H1 (cell line): Measurements from ENCODE around the gene SULF2. TPM values are rescaled to one million over a fixed set of nuclear protein-coding genes. Genes with fewer than 3 reads are reported as not detected.

Experiments used
- CTCF ChIA-PET: fragments of 300-600 bp; sonication (Branson Sonifier 250); formaldehyde crosslinking; loops from one replicate; lab custom pipeline; 2021; ENCODE audit not compliant: partially characterized antibody; lab: Charles Lee
- POLR2A ChIA-PET: fragments of 300-600 bp; sonication (Branson Sonifier 250); formaldehyde crosslinking; loops from one replicate; lab custom pipeline; 2021; ENCODE audit warnings: inconsistent platforms; ENCODE audit not compliant: partially characterized antibody; lab: Charles Lee
- DNase-seq, 2 experiments: peaks; one replicate each; pipeline versions ENCODE4 v3.0.0 to v3.0.0-alpha.2; 2010 to 2022; ENCODE audit warnings: low spot score in 2 of 2, low read depth in 1 of 2, mixed read lengths in 1 of 2
- FAIRE-seq: peaks from 2 replicates; lab custom pipeline; 2011; peaks lifted over from hg19 to GRCh38; lab: Jason Lieb, UNC
- H2AFZ ChIP-seq: 2 replicates; pipeline ENCODE4 v1.8.1; 2012; ENCODE audit warnings: low read length, inconsistent platforms
- H2AK5ac ChIP-seq: 2 replicates; pipeline ENCODE4 v1.6.1; 2013; ENCODE audit warnings: low read depth, low read length
- H2BK120ac ChIP-seq: replicated peaks from 2 replicates; pipeline ENCODE3; 2013; ENCODE audit warnings: low read depth, low read length, inconsistent platforms
- H2BK12ac ChIP-seq: 2 replicates; pipeline ENCODE4 v1.6.1; 2013; ENCODE audit warnings: low read depth, low read length
- H2BK15ac ChIP-seq: 2 replicates; pipeline ENCODE4 v1.6.1; 2013; ENCODE audit warnings: low read length
- H2BK20ac ChIP-seq: 2 replicates; pipeline ENCODE4 v1.6.1; 2013; ENCODE audit warnings: low read length
- H2BK5ac ChIP-seq: 2 replicates; pipeline ENCODE4 v1.6.1; 2013; ENCODE audit warnings: low read depth, low read length
- H3K14ac ChIP-seq: 2 replicates; pipeline ENCODE4 v1.6.1; 2013; ENCODE audit warnings: inconsistent platforms; ENCODE audit not compliant: insufficient read length
- H3K18ac ChIP-seq: 2 replicates; pipeline ENCODE4 v1.6.1; 2013; ENCODE audit warnings: low read length; ENCODE audit errors: extremely low read depth
- H3K23ac ChIP-seq: 2 replicates; pipeline ENCODE4 v1.6.1; 2013; ENCODE audit warnings: inconsistent platforms; ENCODE audit not compliant: insufficient read length
- H3K23me2 ChIP-seq: 2 replicates; pipeline ENCODE4 v1.6.1; 2013; ENCODE audit warnings: low read depth, low read length
- H3K27ac ChIP-seq: 2 replicates; pipeline ENCODE4 v1.6.1; 2011; ENCODE audit warnings: low read depth, low read length, inconsistent platforms
- H3K27me3 ChIP-seq, 4 experiments: replicated peaks in 1 of 4; 1 replicate in 1 of 4; 2 replicates in 3 of 4; pipeline versions ENCODE4 v1.6.1 to v1.8.1; 2011 to 2013; ENCODE audit warnings: low read length in 3 of 4, mild to moderate bottlenecking in 3 of 4, inconsistent platforms in 2 of 4, mixed read lengths in 2 of 4, moderate library complexity in 1 of 4; ENCODE audit not compliant: control insufficient read depth in 3 of 4, insufficient read depth in 3 of 4; ENCODE audit errors: extremely low read depth in 1 of 4
- H3K36me3 ChIP-seq, 4 experiments: 2 replicates each; pipeline versions ENCODE4 v1.6.1 to v1.8.1; 2011 to 2013; ENCODE audit warnings: mild to moderate bottlenecking in 4 of 4, low read length in 3 of 4, moderate library complexity in 2 of 4, control low read depth in 1 of 4, inconsistent platforms in 1 of 4; ENCODE audit not compliant: insufficient read depth in 4 of 4, control insufficient read depth in 2 of 4
- H3K4ac ChIP-seq: replicated peaks from 2 replicates; pipeline ENCODE3; 2013; ENCODE audit warnings: low read length, low read depth, mixed read lengths, inconsistent platforms; ENCODE audit not compliant: insufficient read length
- H3K4me1 ChIP-seq, 4 experiments: replicated peaks in 1 of 4; 1 replicate in 1 of 4; 2 replicates in 3 of 4; pipeline versions ENCODE4 v1.6.1 to v1.8.1; 2011 to 2013; ENCODE audit warnings: low read length in 3 of 4, inconsistent platforms in 2 of 4, mixed read lengths in 1 of 4; ENCODE audit not compliant: insufficient read depth in 4 of 4, control insufficient read depth in 3 of 4
- H3K4me2 ChIP-seq, 2 experiments: 2 replicates each; pipeline versions ENCODE4 v1.6.1 to v1.8.1; 2011 to 2013; ENCODE audit warnings: low read depth in 2 of 2, low read length in 2 of 2, control low read depth in 1 of 2, inconsistent platforms in 1 of 2, mild to moderate bottlenecking in 1 of 2; ENCODE audit not compliant: insufficient read depth in 1 of 2
- H3K4me3 ChIP-seq, 4 experiments: fragments of 200-600, 300-600 bp in 1 of 4; sonication (generic), shearing (Covaris generic), sonication (Bioruptor Twin) in 1 of 4; 2 replicates each; pipeline versions ENCODE4 v1.5.1 to v1.8.1; 2011 to 2016; ENCODE audit warnings: low read length in 4 of 4, low read depth in 3 of 4, control low read depth in 2 of 4, inconsistent platforms in 2 of 4, mild to moderate bottlenecking in 2 of 4, mixed read lengths in 1 of 4, moderate library complexity in 1 of 4; ENCODE audit not compliant: insufficient read depth in 2 of 4; ENCODE audit errors: extremely low read depth in 1 of 4
- H3K56ac ChIP-seq: replicated peaks from 2 replicates; pipeline ENCODE3; 2013; ENCODE audit warnings: low read depth, mild to moderate bottlenecking, mixed read lengths, low read length, inconsistent platforms; ENCODE audit not compliant: insufficient read length
- H3K79me1 ChIP-seq: 2 replicates; pipeline ENCODE4 v1.6.1; 2013; ENCODE audit warnings: low read depth, low read length, control low read depth
- H3K79me2 ChIP-seq, 2 experiments: 2 replicates each; pipeline versions ENCODE4 v1.6.1 to v1.8.1; 2012 to 2013; ENCODE audit warnings: low read length in 2 of 2, mild to moderate bottlenecking in 2 of 2, inconsistent platforms in 1 of 2; ENCODE audit not compliant: insufficient read depth in 2 of 2, control insufficient read depth in 1 of 2
- H3K9ac ChIP-seq, 4 experiments: replicated peaks in 1 of 4; 1 replicate in 1 of 4; 2 replicates in 3 of 4; pipeline versions ENCODE4 v1.6.1 to v1.8.1; 2011 to 2013; ENCODE audit warnings: low read depth in 3 of 4, low read length in 3 of 4, control low read depth in 2 of 4, mild to moderate bottlenecking in 2 of 4, moderate library complexity in 2 of 4, inconsistent platforms in 1 of 4; ENCODE audit errors: extremely low read depth in 1 of 4
- H3K9me3 ChIP-seq, 2 experiments: 2 replicates each; pipeline versions ENCODE4 v1.6.1 to v1.8.1; 2012 to 2013; ENCODE audit warnings: mild to moderate bottlenecking in 2 of 2, moderate library complexity in 2 of 2, control low read depth in 1 of 2, inconsistent platforms in 1 of 2, low read depth in 1 of 2, low read length in 1 of 2, mixed read lengths in 1 of 2; ENCODE audit not compliant: insufficient read depth in 2 of 2
- H4K20me1 ChIP-seq, 2 experiments: replicated peaks in 1 of 2; 2 replicates each; pipeline versions ENCODE3 to v1.8.1; 2011 to 2013; ENCODE audit warnings: inconsistent platforms in 2 of 2, low read length in 2 of 2, mild to moderate bottlenecking in 1 of 2; ENCODE audit not compliant: insufficient read depth in 2 of 2, control insufficient read depth in 1 of 2
- H4K5ac ChIP-seq: 2 replicates; pipeline ENCODE4 v1.6.1; 2013; ENCODE audit warnings: low read length, low read depth, mixed read lengths, inconsistent platforms; ENCODE audit not compliant: insufficient read length
- H4K8ac ChIP-seq: 2 replicates; pipeline ENCODE4 v1.8.0; 2013; ENCODE audit warnings: mild to moderate bottlenecking, moderate library complexity, low read length, inconsistent platforms; ENCODE audit not compliant: insufficient read depth; ENCODE audit errors: extremely low read depth
- H4K91ac ChIP-seq: replicated peaks from 2 replicates; pipeline ENCODE3; 2013; ENCODE audit warnings: low read length, mixed read lengths, inconsistent platforms; ENCODE audit not compliant: insufficient read length
- CHD2 ChIP-seq: IDR thresholded peaks from 2 replicates; pipeline ENCODE4 v1.6.1; 2012; ENCODE audit warnings: low read length, improper control_type of control experiment
- FOSL1 ChIP-seq: IDR thresholded peaks from 2 replicates; pipeline ENCODE4 v1.6.1; 2011; ENCODE audit warnings: mild to moderate bottlenecking, low read depth, low read length, moderate library complexity; ENCODE audit not compliant: insufficient read depth
- GTF2F1 ChIP-seq: IDR thresholded peaks from 2 replicates; pipeline ENCODE4 v1.6.1; 2012; ENCODE audit warnings: low read depth, low read length, improper control_type of control experiment, borderline replicate concordance
- JUND ChIP-seq: IDR thresholded peaks from 2 replicates; pipeline ENCODE4 v1.6.1; 2011; ENCODE audit warnings: mild to moderate bottlenecking, improper control_type of control experiment, low read length
- KDM4A ChIP-seq: IDR thresholded peaks from one replicate; pipeline ENCODE4 v1.7.1; 2012; ENCODE audit warnings: low read depth, mild to moderate bottlenecking, moderate library complexity, low read length, inconsistent platforms; ENCODE audit not compliant: severe bottlenecking
- MAFK ChIP-seq: IDR thresholded peaks from 2 replicates; pipeline ENCODE4 v1.6.1; 2012; ENCODE audit warnings: low read depth, mild to moderate bottlenecking, improper control_type of control experiment, low read length
- SIN3A ChIP-seq, 2 experiments: IDR thresholded peaks in 1 of 2; conservative IDR thresholded peaks in 1 of 2; 2 replicates each; pipeline ENCODE4 v1.6.1; 2011 to 2012; ENCODE audit warnings: low read length in 2 of 2, improper control_type of control experiment in 1 of 2, low read depth in 1 of 2, mild to moderate bottlenecking in 1 of 2
- TCF12 ChIP-seq: IDR thresholded peaks from 2 replicates; pipeline ENCODE4 v1.6.1; 2011; ENCODE audit warnings: low read depth, mild to moderate bottlenecking, low read length
- USF2 ChIP-seq: IDR thresholded peaks from 2 replicates; pipeline ENCODE4 v1.6.1; 2011; ENCODE audit warnings: low read length, improper control_type of control experiment
- WGBS, 2 experiments: shearing (Covaris generic) in 1 of 2; methylation state at CpG; one replicate each; pipeline versions ENCODE4 v1.1.6 to v1.1.7; 2013 to 2015; ENCODE audit warnings: low lambda C conversion rate in 2 of 2, mixed read lengths in 2 of 2, inconsistent platforms in 1 of 2, low coverage in 1 of 2, missing lambda C conversion rate in 1 of 2; ENCODE audit not compliant: insufficient replicate concordance in 2 of 2, insufficient coverage in 1 of 2, insufficient read length in 1 of 2; ENCODE audit errors: extremely low coverage in 1 of 2, missing lambda C conversion rate in 1 of 2; 5-methylcytosine and 5-hydroxymethylcytosine counted together
- polyA plus RNA-seq, 7 experiments: library from polyadenylated mRNA; depleted of rRNA in 3 of 7; stranded (reverse) in 5 of 7; unstranded in 2 of 7; fragments of >200 nt in 5 of 7; fragments of 200-250 nt in 2 of 7; gene quantifications; 1 replicate in 5 of 7; 2 replicates in 1 of 7; 4 replicates in 1 of 7; pipeline versions ENCODE4 v1.2.1 to v1.2.3, GENCODE V29; 2011 to 2013; ENCODE audit warnings: missing spikeins in 2 of 7, mixed read lengths in 2 of 7
- total RNA-seq: library from RNA; stranded (reverse); fragmentation: NEBNext Ultra II Directional; extraction: Animal tissue kit (Norgen Biotek cat#: 25700); gene quantifications from 2 replicates; pipeline ENCODE4 v1.2.1, GENCODE V29; 2021

SULF2 gene
- total and polyA plus RNA-seq, 2 of the 8 experiments (the other 6 are each of a cell fraction or from before 2014, with no cell fraction given): 15.7 to 28.2 TPM

GRCh38 chr20:47673671-47673955, 111.7 kb downstream of the SULF2 start:
- Histone ChIP-seq H3K4me3 (no peak overlapping the region), H3K79me2 (no peaks in the 10 kb centered on the region), H2AK5ac (no peak overlapping the region), H2BK15ac (no peak overlapping the region), H3K14ac (no peak overlapping the region), H3K79me1 (no peaks in the 10 kb centered on the region), H2BK12ac (no peak overlapping the region), H3K18ac (no peak overlapping the region), H2AFZ (no peak overlapping the region), H3K9ac (no peak overlapping the region), H2BK5ac (no peak overlapping the region), H3K56ac (no peak overlapping the region), H4K5ac (no peak overlapping the region), H3K36me3 (no peaks in the 10 kb centered on the region), H2BK20ac (no peak overlapping the region), H4K91ac (no peak overlapping the region)
- ChIA-PET CTCF (interaction anchor here (2.2 to 9.7 kb wide), 3 partner anchors 10 to 947 kb away, joined by 7 to 92 read pairs (median 11); no protein-coding TSS in a partner anchor), POLR2A (interaction anchor here (0.6 kb wide), 1 partner anchor 356 kb away, joined by 3 read pairs; no protein-coding TSS in a partner anchor)
- 90% methylated on average over 6 of the region's 6 CpGs; no CpG with 5 or more reads in 1 of the 2 experiments for whole genome bisulfite sequencing, 2 experiments
- DNase-seq: no peak
- FAIRE-seq: no peak
- TF ChIP-seq SIN3A (conservative IDR thresholded peaks at IDR 0.05 in 1 of 2, IDR thresholded peaks at IDR 0.05 in 1 of 2; ENCODE audit: low read depth in 1 of 2, low read length in 2 of 2) (no peak), USF2 (no peak), CHD2 (no peak), GTF2F1 (no peak), MAFK (no peak), KDM4A (no peak), TCF12 (no peak), JUND (no peak), FOSL1 (no peak)
- TF ChIP-seq, all 59 proteins: peak for 0
- Histone ChIP-seq H3K23ac (no peak overlapping the region), H3K9me3 (no peaks in the 10 kb centered on the region), H2BK120ac (no peak overlapping the region), H3K27ac (no peak overlapping the region), H4K20me1 (no peaks in the 10 kb centered on the region), H3K4me1 (peaks cover 0 to 7% (median 2%) of the 10 kb centered on the region in 4 experiments; a peak in 5 of 7 replicates), H3K27me3 (no peaks in the 10 kb centered on the region), H4K8ac (peak overlapping the region; percentile 12; the same call in 1 of the 2 replicates), H3K4me2 (no peak overlapping the region), H3K4ac (no peak overlapping the region), H3K23me2 (no peaks in the 10 kb centered on the region; the same call in 1 of the 2 replicates)
